ENCODE measurements around the gene FEN1. TPM values are rescaled to one million over a fixed set of nuclear protein-coding genes. Genes with fewer than 3 reads are reported as not detected.
A peak's percentile ranks its signal among the peaks of the same experiment; 100 is the strongest.

The FEN1 gene
- total and polyA plus RNA-seq, 2 of the 13 experiments (the other 11 are each of a cell fraction or from before 2014, with no cell fraction given): 12.4 to 102 TPM

DNA sequence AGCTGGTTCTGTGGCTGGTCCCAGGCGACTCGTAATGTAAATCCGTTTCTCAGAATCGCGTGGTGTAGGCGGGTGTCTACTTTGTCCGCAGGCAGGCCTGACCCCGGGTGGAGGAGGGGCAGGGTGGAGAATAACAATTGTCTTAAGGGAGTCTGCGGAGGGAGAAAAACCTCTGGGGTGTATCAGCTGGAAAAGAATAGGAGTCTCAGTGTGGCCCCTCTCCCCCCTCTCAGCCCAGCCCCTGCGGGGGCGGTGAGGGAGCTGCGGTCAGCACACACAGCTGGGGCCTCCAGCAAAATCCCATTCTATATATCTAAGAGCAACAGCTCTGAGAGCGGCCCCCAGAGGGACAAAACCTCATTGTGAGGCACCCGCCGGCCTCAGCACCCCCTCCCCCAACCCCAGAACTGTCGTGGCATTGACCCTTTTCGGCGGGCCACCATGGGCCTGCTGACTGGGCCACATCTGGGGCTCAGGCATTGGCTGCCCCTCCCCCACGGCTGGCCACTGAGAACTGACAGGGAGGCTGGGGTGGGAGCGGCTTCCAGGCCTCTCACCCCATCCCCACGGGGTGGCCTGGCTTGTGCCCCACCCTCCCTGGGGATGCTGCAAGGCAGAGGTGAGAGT, 43.0 kb upstream of the FEN1 start (continued):
- TF ChIP-seq POGZ (CRISPR knock-in tag; IDR thresholded peaks at IDR 0.05) (no peak), SETDB1 (CRISPR knock-in tag; IDR thresholded peaks at IDR 0.05; ENCODE audit: borderline replicate concordance) (no peak), PTBP1 (IDR thresholded peaks at IDR 0.05; ENCODE audit: low read depth, low read length, poor library complexity, severe bottlenecking) (no peak), ZNF567 (CRISPR knock-in tag; IDR thresholded peaks at IDR 0.05; ENCODE audit: borderline replicate concordance) (no peak), ZNF34 (CRISPR knock-in tag; IDR thresholded peaks at IDR 0.05; ENCODE audit: borderline replicate concordance) (no peak), KMT2B (CRISPR knock-in tag; IDR thresholded peaks at IDR 0.05) (no peak), KDM1A (CRISPR knock-in tag; IDR thresholded peaks at IDR 0.05) (0 out of 2 replicates have a peak, but pooled peaks have one; percentile 23), MNT (IDR thresholded peaks at IDR 0.05) (no peak), ARNT2 (CRISPR knock-in tag; IDR thresholded peaks at IDR 0.05; ENCODE audit: low read depth) (peak; percentile 42; the same call in 1 of the 2 replicates), DZIP1 (CRISPR knock-in tag; IDR thresholded peaks at IDR 0.05) (no peak), SNAPC5 (CRISPR knock-in tag; IDR thresholded peaks at IDR 0.05; ENCODE audit: borderline replicate concordance) (0 out of 2 replicates have a peak, but pooled peaks have one; percentile 28), JUND (CRISPR knock-in tag; IDR thresholded peaks at IDR 0.05) (no peak), ZNF484 (CRISPR knock-in tag; IDR thresholded peaks at IDR 0.05; ENCODE audit: borderline replicate concordance, low read depth) (no peak), NFIC (IDR thresholded peaks at IDR 0.05; ENCODE audit: low read length) (no peak), SUZ12 (IDR thresholded peaks at IDR 0.05; ENCODE audit: low read depth, low read length) (no peak), HOXA7 (CRISPR knock-in tag; IDR thresholded peaks at IDR 0.05) (no peak), ZNF883 (CRISPR knock-in tag; IDR thresholded peaks at IDR 0.05; ENCODE audit: not compliant biosample characterization) (no peak)
- TF ChIP-seq, protein P1, sequence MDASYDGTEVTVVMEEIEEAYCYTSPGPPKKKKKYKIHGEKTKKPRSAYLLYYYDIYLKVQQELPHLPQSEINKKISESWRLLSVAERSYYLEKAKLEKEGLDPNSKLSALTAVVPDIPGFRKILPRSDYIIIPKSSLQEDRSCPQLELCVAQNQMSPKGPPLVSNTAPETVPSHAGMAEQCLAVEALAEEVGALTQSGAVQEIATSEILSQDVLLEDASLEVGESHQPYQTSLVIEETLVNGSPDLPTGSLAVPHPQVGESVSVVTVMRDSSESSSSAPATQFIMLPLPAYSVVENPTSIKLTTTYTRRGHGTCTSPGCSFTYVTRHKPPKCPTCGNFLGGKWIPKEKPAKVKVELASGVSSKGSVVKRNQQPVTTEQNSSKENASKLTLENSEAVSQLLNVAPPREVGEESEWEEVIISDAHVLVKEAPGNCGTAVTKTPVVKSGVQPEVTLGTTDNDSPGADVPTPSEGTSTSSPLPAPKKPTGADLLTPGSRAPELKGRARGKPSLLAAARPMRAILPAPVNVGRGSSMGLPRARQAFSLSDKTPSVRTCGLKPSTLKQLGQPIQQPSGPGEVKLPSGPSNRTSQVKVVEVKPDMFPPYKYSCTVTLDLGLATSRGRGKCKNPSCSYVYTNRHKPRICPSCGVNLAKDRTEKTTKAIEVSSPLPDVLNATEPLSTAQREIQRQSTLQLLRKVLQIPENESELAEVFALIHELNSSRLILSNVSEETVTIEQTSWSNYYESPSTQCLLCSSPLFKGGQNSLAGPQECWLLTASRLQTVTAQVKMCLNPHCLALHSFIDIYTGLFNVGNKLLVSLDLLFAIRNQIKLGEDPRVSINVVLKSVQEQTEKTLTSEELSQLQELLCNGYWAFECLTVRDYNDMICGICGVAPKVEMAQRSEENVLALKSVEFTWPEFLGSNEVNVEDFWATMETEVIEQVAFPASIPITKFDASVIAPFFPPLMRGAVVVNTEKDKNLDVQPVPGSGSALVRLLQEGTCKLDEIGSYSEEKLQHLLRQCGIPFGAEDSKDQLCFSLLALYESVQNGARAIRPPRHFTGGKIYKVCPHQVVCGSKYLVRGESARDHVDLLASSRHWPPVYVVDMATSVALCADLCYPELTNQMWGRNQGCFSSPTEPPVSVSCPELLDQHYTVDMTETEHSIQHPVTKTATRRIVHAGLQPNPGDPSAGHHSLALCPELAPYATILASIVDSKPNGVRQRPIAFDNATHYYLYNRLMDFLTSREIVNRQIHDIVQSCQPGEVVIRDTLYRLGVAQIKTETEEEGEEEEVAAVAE (CRISPR knock-in tag; IDR thresholded peaks at IDR 0.05; ENCODE audit: borderline replicate concordance): no peak
- TF ChIP-seq, protein P2, sequence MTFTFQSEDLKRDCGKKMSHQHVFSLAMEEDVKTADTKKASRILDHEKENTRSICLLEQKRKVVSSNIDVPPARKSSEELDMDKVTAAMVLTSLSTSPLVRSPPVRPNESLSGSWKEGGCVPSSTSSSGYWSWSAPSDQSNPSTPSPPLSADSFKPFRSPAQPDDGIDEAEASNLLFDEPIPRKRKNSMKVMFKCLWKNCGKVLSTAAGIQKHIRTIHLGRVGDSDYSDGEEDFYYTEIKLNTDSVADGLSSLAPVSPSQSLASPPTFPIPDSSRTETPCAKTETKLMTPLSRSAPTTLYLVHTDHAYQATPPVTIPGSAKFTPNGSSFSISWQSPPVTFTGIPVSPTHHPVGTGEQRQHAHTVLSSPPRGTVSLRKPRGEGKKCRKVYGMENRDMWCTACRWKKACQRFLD (CRISPR knock-in tag; IDR thresholded peaks at IDR 0.05; ENCODE audit: borderline replicate concordance): no peak
